A549 (cell line): Measurements from ENCODE around the gene UBN1. TPM values are rescaled to one million over a fixed set of nuclear protein-coding genes. Genes with fewer than 3 reads are reported as not detected.
A peak's percentile ranks its signal among the peaks of the same experiment; 100 is the strongest.

ENCODE experiments used
- ATAC-seq, 2 experiments: fragments of 200-7000 bp in 1 of 2; fragments of >200 bp in 1 of 2; cut with Nextera tagmentation in 1 of 2; cut with Tn5 transposase in 1 of 2; 3 replicates each; pipeline versions ENCODE4 v1.8.0 to v1.9.1; 2018 to 2020; ENCODE audit warnings: mild to moderate bottlenecking in 1 of 2, moderate library complexity in 1 of 2
- CTCF ChIA-PET: fragments of 300-600 bp; sonication (Branson Sonifier 250); formaldehyde crosslinking; extraction: SDS; loops from one replicate; lab custom pipeline; 2021; ENCODE audit warnings: antibody characterized with exemption, inconsistent platforms; lab: Yijun Ruan, JAX
- POLR2A ChIA-PET: fragments of 350-600 bp; formaldehyde crosslinking; extraction: SDS; loops from one replicate; lab custom pipeline; 2021; ENCODE audit warnings: antibody characterized with exemption, inconsistent platforms; lab: Yijun Ruan, JAX
- DNase-seq, 2 experiments: peaks; one replicate each; pipeline versions ENCODE4 v3.0.0 to v3.0.0-alpha.2; 2011 to 2016; ENCODE audit warnings: low read depth in 1 of 2, low spot score in 1 of 2
- FAIRE-seq: peaks from 2 replicates; lab custom pipeline; 2011; peaks lifted over from hg19 to GRCh38; lab: Jason Lieb, UNC
- H3K27ac ChIP-seq, 2 experiments: fragments of >200 bp; sonication (Bioruptor Twin); formaldehyde crosslinking; 3 replicates each; pipeline ENCODE4 v1.5.1; 2016 to 2017
- H3K4me1 ChIP-seq: fragments of >200 bp; sonication (Bioruptor Twin); formaldehyde crosslinking; 3 replicates; pipeline ENCODE4 v1.6.1; 2016
- H3K4me2 ChIP-seq: fragments of >200 bp; sonication (Bioruptor Twin); formaldehyde crosslinking; 3 replicates; pipeline ENCODE4 v1.6.1; 2016
- H3K4me3 ChIP-seq: fragments of >200 bp; sonication (Bioruptor Twin); formaldehyde crosslinking; 3 replicates; pipeline ENCODE4 v1.5.1; 2016
- H3K9me3 ChIP-seq: fragments of >200 bp; sonication (Bioruptor Twin); formaldehyde crosslinking; 3 replicates; pipeline ENCODE4 v1.6.1; 2016
- CHD2 ChIP-seq: fragments of 150-350 bp; IDR thresholded peaks from 2 replicates; pipeline ENCODE4 v1.6.1; 2014; ENCODE audit warnings: low read length; ENCODE audit not compliant: partially characterized antibody
- EHF ChIP-seq: fragments of 250-450 bp; sonication (Bioruptor Pico); IDR thresholded peaks from 2 replicates; pipeline ENCODE4 v1.5.0; 2020; ENCODE audit warnings: mild to moderate bottlenecking
- EHMT2 ChIP-seq: fragments of 200-600 bp; sonication (generic); IDR thresholded peaks from 2 replicates; pipeline ENCODE4 v1.6.1; 2016; ENCODE audit warnings: antibody characterized with exemption, low read depth, mild to moderate bottlenecking, moderate library complexity
- EP300 ChIP-seq, 2 experiments: fragments of >200 bp; sonication (Bioruptor Twin); formaldehyde crosslinking; IDR thresholded peaks; 2 replicates in 1 of 2; 3 replicates in 1 of 2; pipeline ENCODE4 v1.6.1; 2016 to 2017
- HDAC2 ChIP-seq: fragments of 200-600 bp; sonication (generic); IDR thresholded peaks from 2 replicates; pipeline ENCODE4 v1.6.1; 2016
- HEYL ChIP-seq: fragments of 250-450 bp; sonication (Bioruptor Pico); IDR thresholded peaks from 2 replicates; pipeline ENCODE4 v1.8.0; 2021; ENCODE audit warnings: mild to moderate bottlenecking, moderate library complexity
- KDM5A ChIP-seq: fragments of 200-600 bp; sonication (generic); IDR thresholded peaks from 2 replicates; pipeline ENCODE4 v1.6.1; 2016; ENCODE audit warnings: antibody characterized with exemption, mild to moderate bottlenecking
- MAZ ChIP-seq: fragments of 150-350 bp; IDR thresholded peaks from 2 replicates; pipeline ENCODE4 v1.6.1; 2014; ENCODE audit warnings: antibody characterized with exemption, low read depth, low read length, borderline replicate concordance
- MYC ChIP-seq: IDR thresholded peaks from 2 replicates; pipeline ENCODE4 v1.6.1; 2012; ENCODE audit warnings: mild to moderate bottlenecking, inconsistent platforms, low read length, improper control_type of control experiment, borderline replicate concordance
- NFE2L2 ChIP-seq: fragments of 150-350 bp; conservative IDR thresholded peaks from 2 replicates; pipeline ENCODE4 v1.6.1; 2014; ENCODE audit warnings: low read length
- PHF8 ChIP-seq: fragments of 200-600 bp; sonication (generic); IDR thresholded peaks from 2 replicates; pipeline ENCODE4 v1.6.1; 2016; ENCODE audit warnings: low read depth, mild to moderate bottlenecking, antibody characterized with exemption, moderate library complexity, borderline replicate concordance
- POLR2A ChIP-seq: IDR thresholded peaks from 2 replicates; pipeline ENCODE4 v1.6.1; 2012; ENCODE audit warnings: mild to moderate bottlenecking, low read length
- POLR2AphosphoS2 ChIP-seq: conservative IDR thresholded peaks from 2 replicates; pipeline ENCODE4 v1.6.1; 2012; ENCODE audit warnings: low read length, improper control_type of control experiment, inconsistent platforms
- RARB ChIP-seq: fragments of 250-450 bp; sonication (Bioruptor Pico); IDR thresholded peaks from 2 replicates; pipeline ENCODE4 v1.8.0; 2021; ENCODE audit warnings: mild to moderate bottlenecking, moderate library complexity
- RCOR1 ChIP-seq: fragments of 150-350 bp; IDR thresholded peaks from 2 replicates; pipeline ENCODE4 v1.6.1; 2014; ENCODE audit warnings: antibody characterized with exemption, low read length, low read depth
- SREBF2 ChIP-seq: fragments of 450-650 bp; IDR thresholded peaks from 2 replicates; pipeline ENCODE4 v1.6.1; 2014; ENCODE audit warnings: mild to moderate bottlenecking, moderate library complexity
- ZC3H11A ChIP-seq: fragments of 450-650 bp; IDR thresholded peaks from 2 replicates; pipeline ENCODE4 v1.6.1; 2014; ENCODE audit warnings: antibody characterized with exemption, mild to moderate bottlenecking
- ZNF302 ChIP-seq: fragments of 250-450 bp; sonication (Bioruptor Pico); IDR thresholded peaks from 2 replicates; pipeline ENCODE4 v1.9.0; 2021; ENCODE audit warnings: inconsistent platforms, mild to moderate bottlenecking, moderate library complexity
- WGBS: methylation state at CpG from one replicate; pipeline ENCODE4 v1.1.6; 2017; ENCODE audit errors: missing lambda C conversion rate; 5-methylcytosine and 5-hydroxymethylcytosine counted together
- polyA plus RNA-seq, 4 experiments: library from polyadenylated mRNA; depleted of rRNA in 3 of 4; stranded (reverse); fragments of >200 nt; fragmentation: RNase III in 1 of 4; extraction: RNeasy Plus Mini Kit Qiagen cat#74134 plus additional on column Dnase treatment in 1 of 4; gene quantifications; 2 replicates in 3 of 4; 3 replicates in 1 of 4; pipeline ENCODE4 v1.2.3, GENCODE V29; 2011 to 2017
- TF ChIP-seq, protein P1 (sequence below): fragments of 150-350 bp; IDR thresholded peaks from 2 replicates; pipeline ENCODE4 v1.6.1; 2014; ENCODE audit warnings: low read depth, mild to moderate bottlenecking, low read length
- TF ChIP-seq, protein P2 (sequence below): fragments of 250-450 bp; sonication (Bioruptor Pico); IDR thresholded peaks from 2 replicates; pipeline ENCODE4 v1.5.0; 2020; ENCODE audit warnings: low read depth, mild to moderate bottlenecking, moderate library complexity
- TF ChIP-seq, protein P3 (sequence below): IDR thresholded peaks from 2 replicates; pipeline ENCODE4 v1.6.1; 2012

Gene UBN1
- polyA plus RNA-seq, 2 of the 4 experiments (the other 2 are of a cell fraction): 14.2 to 20.0 TPM

DNA sequence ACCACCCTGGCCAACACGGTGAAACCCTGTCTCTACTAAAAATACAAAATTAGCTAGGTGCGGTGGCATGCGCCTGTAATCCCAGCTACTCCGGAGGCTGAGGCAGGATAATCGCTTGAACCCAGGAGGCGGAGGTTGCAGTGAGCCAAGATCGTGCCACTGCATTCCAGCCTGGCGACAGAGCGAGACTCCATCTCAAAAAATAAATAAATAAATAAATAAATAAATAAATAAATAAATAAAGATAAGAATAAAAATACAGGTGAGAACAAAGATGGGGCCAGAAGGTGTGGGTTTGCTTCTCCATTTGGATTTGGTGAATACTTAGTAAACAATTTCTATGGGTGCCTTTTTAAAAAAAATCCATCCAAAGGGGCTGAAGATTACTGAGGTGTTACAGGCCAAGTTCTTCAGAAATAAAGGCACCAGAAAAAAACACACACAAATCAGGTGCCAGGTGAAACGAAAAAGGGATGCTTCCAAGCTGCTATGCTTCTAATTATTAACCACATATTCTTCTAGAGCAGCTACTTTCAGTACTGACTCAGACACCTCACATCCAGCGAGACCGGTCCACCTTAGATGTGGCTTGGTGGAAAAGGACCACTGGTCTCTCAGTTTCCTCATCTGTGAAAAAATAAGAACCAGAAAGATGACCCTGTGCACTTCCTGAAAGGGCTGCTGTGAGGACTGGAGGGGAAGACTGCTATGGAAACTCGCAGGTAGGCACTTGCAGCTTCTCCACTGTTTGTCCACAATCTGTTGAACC is 9.4 kb upstream of the UBN1 start:
- TF ChIP-seq POLR2A (no peak), ZC3H11A (peak; percentile 75)
- H3K9me3 ChIP-seq: no peaks in the 10 kb centered on the region
- ChIA-PET POLR2A (interaction anchor here (0.7 to 1.4 kb wide), 2 partner anchors 8 to 35 kb away, joined by 4 read pairs; no protein-coding TSS in a partner anchor), CTCF (interaction anchor here (0.5 to 1.0 kb wide), 4 partner anchors 10 to 185 kb away, joined by 3 to 5 read pairs (median 3); no protein-coding TSS in a partner anchor)
- ATAC-seq (no peak), DNase-seq (no peak), FAIRE-seq (no peak)
- H3K4me2 ChIP-seq: no peak overlapping the region
- no peak overlapping the region for H3K27ac ChIP-seq
- H3K4me1 ChIP-seq: no peaks in the 10 kb centered on the region
- H3K4me3 ChIP-seq: no peak overlapping the region
- 80% methylated on average over 13 of the region's 13 CpGs for WGBS

DNA sequence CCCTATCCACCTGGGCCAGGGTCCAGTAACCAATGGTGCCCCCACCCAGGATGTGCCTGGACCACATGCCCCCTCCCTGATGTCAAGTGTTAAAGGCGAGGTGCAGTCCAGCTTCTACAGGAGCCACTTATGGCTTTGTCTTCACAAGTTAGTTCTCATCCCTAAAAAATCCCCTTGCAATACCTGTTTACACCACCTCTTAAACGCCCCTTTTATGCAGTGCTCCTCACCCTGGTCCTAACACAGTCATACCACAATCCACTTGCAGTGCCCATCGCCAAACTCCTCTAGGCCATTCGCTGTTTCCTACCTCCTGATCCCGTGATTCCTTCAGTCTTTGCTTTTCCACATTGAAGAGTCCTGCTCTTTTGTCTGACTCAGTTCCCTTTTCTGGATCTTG is 7.3 kb upstream of the UBN1 start:
- no peaks in the 10 kb centered on the region for H3K4me1 ChIP-seq
- H3K4me2 ChIP-seq: no peak overlapping the region
- FAIRE-seq: no peak
- no peak overlapping the region for H3K27ac ChIP-seq
- peak; percentile 10 to 16 for DNase-seq
- ATAC-seq: peak; percentile 68 to 77; a peak in 5 of 6 replicates
- CTCF ChIA-PET: no interaction called here
- POLR2A ChIA-PET: no interaction called here
- TF ChIP-seq POLR2AphosphoS2: no peak
- TF ChIP-seq HEYL: no peak
- no peak for TF ChIP-seq SREBF2
- no peak for TF ChIP-seq PHF8
- TF ChIP-seq MAZ: no peak
- TF ChIP-seq ZNF302 (CRISPR knock-in tag): no peak
- TF ChIP-seq EHF (CRISPR knock-in tag): no peak
- TF ChIP-seq RCOR1: no peak
- no peak for TF ChIP-seq MYC
- TF ChIP-seq, all 56 proteins: peak for 0
- Histone ChIP-seq H3K9me3 (no peaks in the 10 kb centered on the region), H3K4me3 (no peak overlapping the region)
- 90% methylated on average over 5 of the region's 5 CpGs for WGBS

DNA sequence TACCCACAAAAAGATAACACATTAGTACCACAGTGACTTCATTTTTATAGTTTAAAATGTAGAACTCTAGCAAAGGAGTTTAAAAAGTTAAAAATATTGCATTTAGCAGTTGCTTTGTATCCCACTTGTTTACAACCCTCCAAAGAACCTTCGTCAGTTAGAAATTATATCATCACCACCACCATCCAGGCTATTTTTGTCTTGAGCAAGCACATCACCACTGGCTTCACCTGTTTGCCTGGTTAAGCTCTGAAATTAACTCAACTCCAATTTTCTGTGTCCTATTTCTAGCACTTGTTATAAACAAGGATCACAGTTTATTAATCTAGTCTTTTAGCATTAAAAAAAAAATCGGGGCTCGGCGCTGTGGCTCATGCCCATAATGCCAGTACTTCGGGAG is 6.3 kb upstream of the UBN1 start:
- H3K4me2 ChIP-seq: no peak overlapping the region
- 75% methylated on average over 5 of the region's 5 CpGs for WGBS
- TF ChIP-seq CHD2 (no peak), NFE2L2 (no peak), HDAC2 (no peak), EHMT2 (no peak), RCOR1 (no peak), KDM5A (no peak), EP300 (IDR thresholded peaks at IDR 0.05) (no peak), RARB (CRISPR knock-in tag) (no peak)
- TF ChIP-seq, protein P1, sequence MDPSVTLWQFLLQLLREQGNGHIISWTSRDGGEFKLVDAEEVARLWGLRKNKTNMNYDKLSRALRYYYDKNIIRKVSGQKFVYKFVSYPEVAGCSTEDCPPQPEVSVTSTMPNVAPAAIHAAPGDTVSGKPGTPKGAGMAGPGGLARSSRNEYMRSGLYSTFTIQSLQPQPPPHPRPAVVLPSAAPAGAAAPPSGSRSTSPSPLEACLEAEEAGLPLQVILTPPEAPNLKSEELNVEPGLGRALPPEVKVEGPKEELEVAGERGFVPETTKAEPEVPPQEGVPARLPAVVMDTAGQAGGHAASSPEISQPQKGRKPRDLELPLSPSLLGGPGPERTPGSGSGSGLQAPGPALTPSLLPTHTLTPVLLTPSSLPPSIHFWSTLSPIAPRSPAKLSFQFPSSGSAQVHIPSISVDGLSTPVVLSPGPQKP: no peak
- TF ChIP-seq, protein P2, sequence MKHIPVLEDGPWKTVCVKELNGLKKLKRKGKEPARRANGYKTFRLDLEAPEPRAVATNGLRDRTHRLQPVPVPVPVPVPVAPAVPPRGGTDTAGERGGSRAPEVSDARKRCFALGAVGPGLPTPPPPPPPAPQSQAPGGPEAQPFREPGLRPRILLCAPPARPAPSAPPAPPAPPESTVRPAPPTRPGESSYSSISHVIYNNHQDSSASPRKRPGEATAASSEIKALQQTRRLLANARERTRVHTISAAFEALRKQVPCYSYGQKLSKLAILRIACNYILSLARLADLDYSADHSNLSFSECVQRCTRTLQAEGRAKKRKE (CRISPR knock-in tag): no peak
- TF ChIP-seq, protein P3, sequence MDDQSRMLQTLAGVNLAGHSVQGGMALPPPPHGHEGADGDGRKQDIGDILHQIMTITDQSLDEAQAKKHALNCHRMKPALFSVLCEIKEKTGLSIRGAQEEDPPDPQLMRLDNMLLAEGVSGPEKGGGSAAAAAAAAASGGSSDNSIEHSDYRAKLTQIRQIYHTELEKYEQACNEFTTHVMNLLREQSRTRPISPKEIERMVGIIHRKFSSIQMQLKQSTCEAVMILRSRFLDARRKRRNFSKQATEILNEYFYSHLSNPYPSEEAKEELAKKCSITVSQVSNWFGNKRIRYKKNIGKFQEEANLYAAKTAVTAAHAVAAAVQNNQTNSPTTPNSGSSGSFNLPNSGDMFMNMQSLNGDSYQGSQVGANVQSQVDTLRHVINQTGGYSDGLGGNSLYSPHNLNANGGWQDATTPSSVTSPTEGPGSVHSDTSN: no peak
- H3K4me3 ChIP-seq: no peak overlapping the region
- no peak for DNase-seq
- ChIA-PET CTCF (interaction anchor here (1.3 to 1.6 kb wide), 2 partner anchors 16 to 115 kb away, joined by 3 to 4 read pairs; no protein-coding TSS in a partner anchor), POLR2A (no interaction called here)
- no peak for FAIRE-seq
- no peaks in the 10 kb centered on the region for H3K9me3 ChIP-seq
- peaks cover 9% of the 10 kb centered on the region; the same call in 2 of the 3 replicates for H3K4me1 ChIP-seq
- no peak for ATAC-seq
- no peak overlapping the region for H3K27ac ChIP-seq
